Choroid plexus epithelial cell (primary cell): Measurements from ENCODE around the gene ADD3.
A peak's percentile ranks its signal among the peaks of the same experiment; 100 is the strongest.

Experiments
- DNase-seq: peaks from one replicate; pipeline ENCODE4 v3.0.0-alpha.2; 2010; ENCODE audit warnings: low read depth
- H3K4me3 ChIP-seq: 2 replicates; pipeline ENCODE4 v1.5.1; 2011; ENCODE audit warnings: low read depth, mild to moderate bottlenecking, control low read depth, low read length, moderate library complexity
- TF ChIP-seq, protein P1 (sequence below): conservative IDR thresholded peaks from 2 replicates; pipeline ENCODE4 v1.5.1; 2011; ENCODE audit warnings: low read depth, mild to moderate bottlenecking, control low read depth, inconsistent platforms, low read length, moderate library complexity

Gene ADD3

GRCh38 chr10:110074758-110075671 is 67.2 kb downstream of the ADD3 start:
- TF ChIP-seq, protein P1, sequence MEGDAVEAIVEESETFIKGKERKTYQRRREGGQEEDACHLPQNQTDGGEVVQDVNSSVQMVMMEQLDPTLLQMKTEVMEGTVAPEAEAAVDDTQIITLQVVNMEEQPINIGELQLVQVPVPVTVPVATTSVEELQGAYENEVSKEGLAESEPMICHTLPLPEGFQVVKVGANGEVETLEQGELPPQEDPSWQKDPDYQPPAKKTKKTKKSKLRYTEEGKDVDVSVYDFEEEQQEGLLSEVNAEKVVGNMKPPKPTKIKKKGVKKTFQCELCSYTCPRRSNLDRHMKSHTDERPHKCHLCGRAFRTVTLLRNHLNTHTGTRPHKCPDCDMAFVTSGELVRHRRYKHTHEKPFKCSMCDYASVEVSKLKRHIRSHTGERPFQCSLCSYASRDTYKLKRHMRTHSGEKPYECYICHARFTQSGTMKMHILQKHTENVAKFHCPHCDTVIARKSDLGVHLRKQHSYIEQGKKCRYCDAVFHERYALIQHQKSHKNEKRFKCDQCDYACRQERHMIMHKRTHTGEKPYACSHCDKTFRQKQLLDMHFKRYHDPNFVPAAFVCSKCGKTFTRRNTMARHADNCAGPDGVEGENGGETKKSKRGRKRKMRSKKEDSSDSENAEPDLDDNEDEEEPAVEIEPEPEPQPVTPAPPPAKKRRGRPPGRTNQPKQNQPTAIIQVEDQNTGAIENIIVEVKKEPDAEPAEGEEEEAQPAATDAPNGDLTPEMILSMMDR: no peak
- H3K4me3 ChIP-seq: no peak overlapping the region

DNA sequence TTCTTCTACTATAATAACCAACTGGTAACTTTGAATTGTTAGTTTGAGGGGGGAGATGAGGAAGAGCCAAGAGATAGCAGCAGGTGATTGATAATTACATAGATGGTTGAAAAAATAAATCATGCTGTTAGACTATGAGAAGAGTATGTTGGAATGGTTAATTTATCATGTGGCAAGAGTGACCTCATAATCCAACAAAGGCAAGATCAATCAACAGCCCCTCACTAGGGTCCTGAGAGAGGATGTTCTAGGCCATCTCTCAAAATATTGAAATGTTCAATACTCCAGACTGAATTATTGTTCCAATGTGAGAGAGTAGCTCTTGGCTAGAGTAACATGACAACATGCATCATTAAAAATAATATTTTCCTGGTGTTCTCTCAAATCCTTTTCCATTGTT is 67.9 kb downstream of the ADD3 start:
- TF ChIP-seq, protein P1: no peak
- DNase-seq: no peak
- no peak overlapping the region for H3K4me3 ChIP-seq

More at GRCh38 chr10:110074758-110075671, 67.2 kb downstream of the ADD3 start:
- DNase-seq: peak; percentile 96

GRCh38 chr10:110076559-110077318 is 69.0 kb downstream of the ADD3 start:
- TF ChIP-seq, protein P1: no peak
- no peak overlapping the region for H3K4me3 ChIP-seq
- peak; percentile 96 for DNase-seq

DNA sequence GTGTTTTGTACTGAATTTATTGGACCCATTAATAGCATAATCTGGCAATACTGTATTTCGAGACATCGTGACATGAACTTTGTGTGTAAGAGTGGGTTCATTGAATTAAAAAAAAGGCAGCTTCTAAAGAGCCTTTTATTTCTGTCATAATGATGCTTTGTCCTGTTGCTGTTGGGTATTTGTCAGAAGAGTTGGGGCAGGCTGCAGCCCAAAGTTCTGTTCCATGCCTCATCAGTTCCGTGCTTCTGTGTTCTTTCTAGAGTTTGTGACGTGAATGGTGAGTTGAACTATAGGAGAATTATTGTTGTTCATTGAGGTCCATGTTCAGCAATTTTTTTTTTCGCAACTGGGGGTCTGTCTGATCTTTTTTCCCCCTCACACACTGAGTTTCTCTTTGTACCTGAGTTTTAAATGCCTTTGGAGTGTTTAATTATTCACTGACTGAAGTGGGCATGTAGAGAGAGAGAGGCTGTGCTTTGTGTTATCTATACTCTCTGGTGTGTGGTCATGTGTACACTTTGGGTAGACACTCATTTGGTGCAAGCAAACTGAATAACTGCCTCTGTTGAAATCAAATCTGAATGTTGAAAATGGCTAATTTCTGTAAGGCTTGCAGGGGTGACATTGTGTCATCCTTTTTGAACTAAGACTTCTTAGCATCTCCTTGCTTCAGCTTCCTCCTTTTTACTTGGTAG is 69.8 kb downstream of the ADD3 start:
- DNase-seq: peak; percentile 48
- H3K4me3 ChIP-seq: no peak overlapping the region
- TF ChIP-seq, protein P1: no peak

GRCh38 chr10:110078317-110078716 is 70.5 kb downstream of the ADD3 start:
- no peak overlapping the region for H3K4me3 ChIP-seq
- no peak for DNase-seq
- TF ChIP-seq, protein P1: no peak

GRCh38 chr10:110081911-110082310 is 74.1 kb downstream of the ADD3 start:
- no peak overlapping the region for H3K4me3 ChIP-seq
- peak; percentile 39 for DNase-seq
- TF ChIP-seq, protein P1: no peak
